Measurements from ENCODE around the gene COL15A1.

Gene COL15A1

GRCh38 chr9:99108131-99108530 lies 164.4 kb downstream of the COL15A1 start:
- no peak for DNase-seq (ENCODE audit: low spot score)

- no peak for DNase-seq (ENCODE audit: low spot score)
Observed at GRCh38 chr9:99109522-99109921, 165.8 kb downstream of the COL15A1 start.

GRCh38 chr9:99112750-99113413 lies 169.2 kb downstream of the COL15A1 start:
- DNase-seq (ENCODE audit: low spot score), result no peak

DNA sequence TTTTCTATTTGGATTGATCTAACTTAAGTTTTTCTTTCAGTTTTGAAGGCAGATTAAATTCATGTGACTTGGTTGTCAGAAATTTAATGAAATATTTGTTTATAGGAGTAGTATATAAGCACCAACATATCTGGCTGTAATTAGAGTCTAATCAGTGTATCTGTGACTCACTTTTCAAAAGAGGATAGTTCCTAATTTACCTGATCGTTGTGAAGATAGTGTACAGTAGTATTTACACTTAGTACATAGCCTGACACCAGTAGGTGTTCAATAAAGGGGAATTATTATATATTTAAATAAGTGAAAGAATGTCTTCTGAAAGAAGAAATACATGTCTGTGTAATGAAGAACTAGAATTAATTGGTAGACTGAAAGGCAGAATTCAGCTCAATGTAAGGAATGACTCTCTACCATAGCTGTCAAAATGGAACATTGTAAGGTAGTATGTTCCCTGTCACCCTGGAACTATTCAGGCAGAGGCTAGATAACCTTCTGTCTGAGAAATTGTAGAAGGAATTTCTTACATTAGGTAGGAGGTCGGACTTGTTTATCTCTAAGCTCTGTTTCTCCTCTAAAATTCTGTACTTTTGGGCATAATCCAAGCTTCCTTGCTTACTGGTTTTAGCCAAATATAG lies 169.8 kb downstream of the COL15A1 start:
- no peak for DNase-seq (ENCODE audit: low spot score)

- no peak for DNase-seq (ENCODE audit: low spot score)
Observed at GRCh38 chr9:99114049-99114440, 170.3 kb downstream of the COL15A1 start.

DNA sequence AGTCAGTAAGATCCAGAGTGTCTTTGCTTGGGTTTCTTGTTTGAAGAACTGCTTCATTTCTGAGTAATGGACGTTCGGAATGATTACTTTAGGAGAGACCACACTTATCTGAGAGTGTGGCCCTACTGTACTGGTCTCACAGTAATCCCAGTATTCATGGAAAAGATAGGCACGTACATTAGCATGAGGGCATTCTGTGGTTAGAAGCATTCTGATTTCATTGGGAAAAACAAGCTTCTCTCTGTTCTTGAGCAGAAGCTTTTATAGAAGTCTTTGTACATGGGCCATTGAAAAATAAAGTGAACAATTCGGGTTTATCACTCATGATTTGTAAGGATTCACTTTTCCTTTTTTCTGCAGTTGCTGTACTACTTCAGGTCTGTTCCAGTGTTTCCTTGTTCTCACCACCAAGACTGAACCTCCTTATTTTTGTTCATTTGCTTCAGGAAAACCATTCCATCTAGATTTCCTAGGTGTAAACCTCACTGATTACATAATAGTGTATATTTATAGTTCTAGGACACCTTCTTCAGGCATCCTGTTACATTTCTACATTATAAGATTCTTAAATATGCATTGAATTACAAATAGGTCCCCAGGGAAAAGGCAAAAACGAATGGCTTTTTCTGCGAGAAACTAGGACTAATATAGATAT lies 171.3 kb downstream of the COL15A1 start:
- DNase-seq (ENCODE audit: low spot score), result no peak

DNA sequence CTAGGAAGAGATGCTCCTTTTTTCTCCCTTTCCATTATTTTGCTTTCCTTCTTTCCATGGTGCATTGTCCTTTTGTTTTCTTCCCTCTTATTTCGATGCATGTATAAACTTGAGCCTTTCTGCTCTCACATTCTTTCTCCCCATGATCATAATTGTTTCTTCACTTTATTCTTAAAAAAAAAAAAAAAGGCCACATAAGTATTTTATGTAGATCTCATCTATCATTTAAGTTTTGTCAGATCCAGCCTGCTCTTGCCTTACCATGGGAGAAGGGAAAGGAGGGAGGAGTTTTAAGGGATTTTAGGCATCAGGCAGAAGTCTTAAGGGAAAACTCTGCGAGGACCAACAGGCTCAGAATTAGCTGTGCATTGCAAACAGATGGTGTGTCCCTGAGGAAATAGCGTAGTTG lies 172.3 kb downstream of the COL15A1 start:
- no peak for DNase-seq (ENCODE audit: low spot score)

DNA sequence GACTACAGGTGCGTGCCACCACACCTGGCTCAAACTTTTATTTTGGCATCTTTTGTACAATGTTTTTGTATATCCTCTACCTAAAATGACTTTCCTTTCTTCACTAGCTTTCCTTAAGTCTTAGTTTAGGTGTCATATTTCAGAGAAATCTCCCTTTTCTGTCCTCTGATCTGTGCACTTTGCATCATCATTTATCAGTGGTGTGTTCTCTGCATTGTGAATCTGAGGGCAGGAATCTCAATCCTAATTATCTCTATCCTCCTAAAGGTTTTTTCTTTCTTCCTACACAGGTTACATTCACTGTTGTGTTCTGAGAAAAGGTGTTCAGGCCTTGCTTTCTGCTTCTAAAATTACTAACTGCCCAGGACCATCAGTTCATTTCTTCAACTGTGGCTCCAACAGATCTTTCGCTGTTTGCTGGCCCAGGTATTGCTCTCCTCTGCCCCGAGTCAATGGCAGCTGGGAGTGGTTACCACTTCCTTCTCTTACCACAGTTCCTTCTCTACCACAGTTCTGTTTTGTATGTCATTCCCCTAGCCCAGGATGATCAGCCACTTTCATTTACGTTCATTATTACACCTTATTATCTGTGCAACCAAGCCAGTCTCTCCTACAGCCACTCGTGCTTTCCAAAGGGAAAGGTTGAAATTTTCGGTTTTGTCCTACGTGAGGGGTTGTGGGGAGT lies 175.2 kb downstream of the COL15A1 start:
- no peak for DNase-seq (ENCODE audit: low spot score)

DNA sequence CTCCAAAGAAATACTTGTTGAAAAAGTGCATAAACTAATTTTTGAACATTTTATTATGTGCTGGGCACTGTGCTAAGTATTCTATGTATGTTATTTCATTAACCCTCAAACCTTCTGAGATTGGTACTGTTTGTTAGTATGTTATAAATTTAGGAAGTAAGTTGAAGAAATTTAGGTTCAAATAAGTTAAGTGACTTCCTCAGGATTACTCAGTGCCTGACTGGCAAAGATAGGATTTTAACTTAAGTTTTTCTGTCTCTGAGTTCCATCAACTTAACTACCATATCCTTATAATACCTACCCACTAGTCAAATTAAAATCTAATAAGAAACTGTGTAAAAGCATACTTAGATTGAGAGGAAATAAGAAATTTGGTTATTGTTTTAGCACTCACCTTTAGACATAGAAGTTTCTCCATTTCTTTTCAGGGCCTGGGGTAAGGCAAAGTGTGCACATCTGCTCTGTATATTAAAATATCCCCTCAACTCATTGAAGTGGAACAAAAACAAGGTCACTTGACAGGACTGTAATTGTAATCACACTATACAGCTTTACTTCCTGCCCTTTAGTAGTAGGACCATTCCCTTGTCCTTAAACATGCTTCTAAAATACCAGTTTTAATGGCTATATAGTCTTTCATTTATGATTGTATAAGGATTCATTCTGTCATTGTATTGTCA lies 176.4 kb downstream of the COL15A1 start:
- no peak for DNase-seq (ENCODE audit: low spot score)

All from left forelimb (tissue), 1 donor.